Measurements from ENCODE around the gene CPSF4L.
"Not testable (repeated sequence)": the region's sequence is repeated elsewhere in the genome, so short reads cannot be mapped to it uniquely, and the experiment has no call there.

The CPSF4L gene

GRCh38 chr17:73261617-73261951 lies at the start of gene CPSF4L:
CPSF4L (minus strand) TSS chr17:73261880; CDS start chr17:73261818, 62 bp downstream.
- no peak for DNase-seq (ENCODE audit: low spot score)

- no peak for DNase-seq (ENCODE audit: low spot score)
These were observed 49.7 kb upstream of the CPSF4L start for GRCh38 chr17:73311428-73311780.

- no peak for DNase-seq (ENCODE audit: low spot score)
These were observed 48.3 kb upstream of the CPSF4L start for GRCh38 chr17:73309727-73310596.

- not testable (repeated sequence) for DNase-seq (ENCODE audit: low spot score)
These were observed 47.3 kb upstream of the CPSF4L start for GRCh38 chr17:73308959-73309358.

- no peak for DNase-seq (ENCODE audit: low spot score)
These were observed 46.5 kb upstream of the CPSF4L start for GRCh38 chr17:73308017-73308823.

GRCh38 chr17:73307130-73307529 lies 45.5 kb upstream of the CPSF4L start:
- DNase-seq (ENCODE audit: low spot score), result no peak

GRCh38 chr17:73305845-73306836 lies 44.5 kb upstream of the CPSF4L start:
- no peak for DNase-seq (ENCODE audit: low spot score)

GRCh38 chr17:73304971-73305812 lies 43.5 kb upstream of the CPSF4L start:
- DNase-seq (ENCODE audit: low spot score), result no peak

GRCh38 chr17:73304438-73304837 lies 42.8 kb upstream of the CPSF4L start:
- DNase-seq (ENCODE audit: low spot score), result no peak

- DNase-seq (ENCODE audit: low spot score), result no peak
These were observed 40.5 kb upstream of the CPSF4L start for GRCh38 chr17:73302189-73302588.

- no peak for DNase-seq (ENCODE audit: low spot score)
These were observed 39.7 kb upstream of the CPSF4L start for GRCh38 chr17:73301369-73301768.

- no peak for DNase-seq (ENCODE audit: low spot score)
These were observed 38.7 kb upstream of the CPSF4L start for GRCh38 chr17:73300392-73300791.

- DNase-seq (ENCODE audit: low spot score), result no peak
These were observed 36.5 kb upstream of the CPSF4L start for GRCh38 chr17:73297934-73298861.

GRCh38 chr17:73293480-73293911 lies 31.8 kb upstream of the CPSF4L start:
- no peak for DNase-seq (ENCODE audit: low spot score)

GRCh38 chr17:73293031-73293430 lies 31.4 kb upstream of the CPSF4L start:
- DNase-seq (ENCODE audit: low spot score), result no peak

GRCh38 chr17:73292031-73292531 lies 30.4 kb upstream of the CPSF4L start:
- DNase-seq (ENCODE audit: low spot score), result no peak

- no peak for DNase-seq (ENCODE audit: low spot score)
These were observed 29.7 kb upstream of the CPSF4L start for GRCh38 chr17:73291260-73291801.

GRCh38 chr17:73290399-73291259 lies 28.9 kb upstream of the CPSF4L start:
- DNase-seq (ENCODE audit: low spot score), result no peak

Data from CD4-positive, alpha-beta T cell treated with Interleukin-15 for 4 hours (primary cell).